ENCODE results near the gene PTPRH.

The PTPRH gene

DNA sequence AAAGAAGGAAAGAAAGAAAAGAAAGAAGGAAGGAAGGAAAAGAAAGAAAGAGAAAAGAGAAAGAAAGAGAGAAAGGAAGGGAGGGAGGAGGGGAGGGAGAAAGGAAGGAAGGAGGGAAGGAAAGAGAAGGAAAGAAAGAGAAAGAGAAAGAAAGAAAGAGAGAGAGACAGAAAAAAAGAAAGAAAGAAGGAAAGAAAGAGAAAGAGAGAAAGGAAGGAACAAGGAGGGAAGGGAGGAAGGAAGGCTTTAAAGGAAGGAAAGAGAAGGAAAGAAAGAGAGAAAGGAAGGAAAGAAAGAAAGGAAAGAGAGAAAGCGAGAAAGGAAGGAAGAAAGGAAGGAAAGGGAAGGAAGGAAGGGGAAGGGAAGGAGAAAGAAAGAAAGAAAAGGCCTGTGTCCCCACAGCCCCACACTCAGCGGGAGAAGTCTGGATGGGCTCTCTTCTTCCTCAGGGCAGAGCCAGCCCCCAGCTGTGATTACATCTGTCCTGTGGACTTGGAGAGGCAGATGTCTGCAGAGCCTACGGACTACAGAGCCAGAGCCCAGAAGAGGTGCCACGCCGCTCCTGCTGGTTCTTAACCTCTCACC is 9.6 kb downstream of the PTPRH start:
- Histone ChIP-seq H3K4me1 (ENCODE audit: control insufficient read depth, insufficient read depth, low read length) (no peaks in the 10 kb centered on the region), H3K4me3 (ENCODE audit: low read depth, low read length) (no peak overlapping the region), H3K27me3 (ENCODE audit: control insufficient read depth, insufficient read depth, low read length) (peaks cover 8% of the 10 kb centered on the region; the same call in 1 of the 2 replicates), H3K36me3 (ENCODE audit: control insufficient read depth, insufficient read depth, low read length) (no peaks in the 10 kb centered on the region), H3K9me3 (ENCODE audit: control insufficient read depth, insufficient read depth, low read depth, low read length) (no peaks in the 10 kb centered on the region), H3K27ac (ENCODE audit: low read depth, low read length) (no peak overlapping the region), H3K9ac (ENCODE audit: low read length) (no peak overlapping the region)

DNA sequence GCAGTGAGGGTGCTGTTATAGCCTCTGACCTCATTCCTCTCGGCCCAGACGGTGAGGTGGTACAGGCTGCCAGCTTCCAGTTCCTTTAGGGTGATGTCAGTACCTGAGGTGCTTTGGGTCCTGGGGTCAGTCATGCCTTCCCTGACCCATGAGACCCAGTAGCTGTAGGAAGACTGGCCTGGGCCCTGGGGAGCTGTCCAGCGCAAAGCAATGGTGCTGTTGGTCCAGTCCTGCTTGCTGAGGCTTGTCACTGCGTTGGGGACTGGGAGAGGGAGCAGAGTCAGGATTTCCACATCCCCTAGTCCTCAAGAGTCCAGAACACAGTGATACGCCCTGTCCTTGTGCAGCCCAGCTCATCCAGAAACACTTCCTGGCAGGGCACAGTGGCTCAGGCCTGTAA is 10.7 kb downstream of the PTPRH start:
- Histone ChIP-seq H3K9me3 (ENCODE audit: control insufficient read depth, insufficient read depth, low read depth, low read length) (no peaks in the 10 kb centered on the region), H3K9ac (ENCODE audit: low read length) (no peak overlapping the region), H3K27ac (ENCODE audit: low read depth, low read length) (no peak overlapping the region), H3K4me3 (ENCODE audit: low read depth, low read length) (no peak overlapping the region), H3K4me1 (ENCODE audit: control insufficient read depth, insufficient read depth, low read length) (no peaks in the 10 kb centered on the region), H3K36me3 (ENCODE audit: control insufficient read depth, insufficient read depth, low read length) (no peaks in the 10 kb centered on the region), H3K27me3 (ENCODE audit: control insufficient read depth, insufficient read depth, low read length) (peaks cover 8% of the 10 kb centered on the region; the same call in 1 of the 2 replicates)

DNA sequence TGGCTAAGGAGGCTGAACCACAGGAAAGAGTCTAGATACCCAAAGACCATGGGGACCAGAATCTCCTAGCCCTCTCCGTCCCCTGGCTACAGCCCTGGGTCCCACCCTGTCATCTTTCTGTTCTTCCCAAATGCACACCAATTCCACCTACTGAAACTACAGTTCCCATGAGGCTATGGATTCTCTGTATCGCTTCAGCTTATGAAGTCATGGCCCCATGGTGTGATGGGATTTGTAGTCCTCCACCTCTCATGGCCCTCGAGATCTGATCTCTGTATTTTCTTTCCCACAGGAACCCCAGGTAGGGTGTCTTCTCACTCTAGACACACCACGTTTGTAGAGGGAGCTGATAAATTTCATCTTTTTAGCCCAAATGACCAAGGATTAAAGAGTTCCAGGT is 11.8 kb downstream of the PTPRH start:
- Histone ChIP-seq H3K9me3 (ENCODE audit: control insufficient read depth, insufficient read depth, low read depth, low read length) (no peaks in the 10 kb centered on the region), H3K4me3 (ENCODE audit: low read depth, low read length) (no peak overlapping the region), H3K36me3 (ENCODE audit: control insufficient read depth, insufficient read depth, low read length) (no peaks in the 10 kb centered on the region), H3K27ac (ENCODE audit: low read depth, low read length) (no peak overlapping the region), H3K4me1 (ENCODE audit: control insufficient read depth, insufficient read depth, low read length) (no peaks in the 10 kb centered on the region), H3K27me3 (ENCODE audit: control insufficient read depth, insufficient read depth, low read length) (peaks cover 8% of the 10 kb centered on the region; the same call in 1 of the 2 replicates), H3K9ac (ENCODE audit: low read length) (no peak overlapping the region)

DNA sequence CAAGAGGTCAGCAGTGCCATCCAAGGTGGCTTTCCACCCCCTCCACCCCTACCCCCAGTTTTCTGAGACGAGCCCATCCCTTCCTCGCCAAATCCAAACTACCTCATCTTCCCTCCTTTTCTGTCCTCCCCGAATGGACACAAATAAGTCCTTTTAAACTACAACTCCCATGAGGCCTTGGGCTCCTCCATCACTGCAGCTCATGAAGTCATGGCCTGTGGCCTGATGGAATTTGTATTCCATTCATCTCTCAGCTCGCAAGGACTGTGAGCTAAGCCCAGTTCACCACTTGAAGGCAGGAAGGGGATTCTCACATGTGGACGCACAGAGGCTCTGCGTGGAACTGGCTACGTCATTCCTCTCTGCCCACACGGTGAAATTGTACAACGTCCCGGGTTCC is 12.5 kb downstream of the PTPRH start:
- H3K27me3 ChIP-seq (ENCODE audit: control insufficient read depth, insufficient read depth, low read length) = peaks cover 8% of the 10 kb centered on the region; the same call in 1 of the 2 replicates
- H3K27ac ChIP-seq (ENCODE audit: low read depth, low read length) = no peak overlapping the region
- H3K9ac ChIP-seq (ENCODE audit: low read length) = no peak overlapping the region
- H3K4me3 ChIP-seq (ENCODE audit: low read depth, low read length) = no peak overlapping the region
- no peaks in the 10 kb centered on the region for H3K9me3 ChIP-seq (ENCODE audit: control insufficient read depth, insufficient read depth, low read depth, low read length)
- no peaks in the 10 kb centered on the region for H3K4me1 ChIP-seq (ENCODE audit: control insufficient read depth, insufficient read depth, low read length)
- H3K36me3 ChIP-seq (ENCODE audit: control insufficient read depth, insufficient read depth, low read length) = no peaks in the 10 kb centered on the region

DNA sequence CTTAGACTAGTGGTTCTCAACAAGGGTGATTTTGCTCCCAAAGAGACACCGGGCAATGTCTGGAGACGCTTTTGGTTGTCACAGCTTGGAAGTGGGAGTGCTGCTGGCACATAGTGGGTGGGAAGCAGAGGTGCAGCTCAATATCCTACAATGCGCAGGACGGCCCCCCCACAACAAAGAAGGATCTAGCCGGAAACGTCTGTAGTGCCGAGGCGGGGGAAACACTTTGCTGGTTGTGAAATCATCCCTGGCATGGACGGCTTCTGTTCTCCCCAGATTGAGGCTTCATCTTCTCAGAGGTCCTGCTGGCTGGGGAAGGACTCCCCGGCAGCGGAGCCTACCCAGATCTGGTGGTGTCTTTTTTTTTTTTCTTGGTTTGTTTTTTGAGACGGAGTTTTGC is 15.8 kb downstream of the PTPRH start:
- H3K9ac ChIP-seq (ENCODE audit: low read length) = no peak overlapping the region
- H3K4me3 ChIP-seq (ENCODE audit: low read depth, low read length) = no peak overlapping the region
- no peaks in the 10 kb centered on the region for H3K9me3 ChIP-seq (ENCODE audit: control insufficient read depth, insufficient read depth, low read depth, low read length)
- H3K27me3 ChIP-seq (ENCODE audit: control insufficient read depth, insufficient read depth, low read length) = no peaks in the 10 kb centered on the region; the same call in 1 of the 2 replicates
- no peak overlapping the region for H3K27ac ChIP-seq (ENCODE audit: low read depth, low read length)
- no peaks in the 10 kb centered on the region for H3K36me3 ChIP-seq (ENCODE audit: control insufficient read depth, insufficient read depth, low read length)
- H3K4me1 ChIP-seq (ENCODE audit: control insufficient read depth, insufficient read depth, low read length) = no peaks in the 10 kb centered on the region

DNA sequence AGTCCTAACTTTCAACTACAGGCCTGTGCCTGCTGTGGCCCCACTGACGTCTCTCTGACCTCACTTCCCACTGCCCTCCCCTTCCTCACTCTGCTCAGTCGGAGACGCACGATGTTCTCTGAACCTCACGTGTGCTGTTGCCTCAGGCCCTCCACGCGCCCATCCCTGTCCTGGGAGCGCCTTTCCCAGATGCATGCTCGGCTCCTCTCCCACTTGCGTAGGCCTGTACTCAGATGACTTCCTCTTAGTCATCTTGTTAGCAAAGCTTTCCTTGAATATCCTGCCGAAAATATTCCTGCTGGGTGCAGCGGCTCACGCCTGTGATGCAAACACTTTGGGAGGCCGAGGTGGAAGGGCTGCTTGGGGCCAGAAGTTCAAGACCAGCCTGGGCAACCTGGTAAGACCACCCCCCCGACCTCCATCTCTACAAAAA is 19.9 kb downstream of the PTPRH start:
- Histone ChIP-seq H3K9me3 (ENCODE audit: control insufficient read depth, insufficient read depth, low read depth, low read length) (no peaks in the 10 kb centered on the region), H3K36me3 (ENCODE audit: control insufficient read depth, insufficient read depth, low read length) (no peaks in the 10 kb centered on the region), H3K27ac (ENCODE audit: low read depth, low read length) (no peak overlapping the region), H3K9ac (ENCODE audit: low read length) (no peak overlapping the region), H3K27me3 (ENCODE audit: control insufficient read depth, insufficient read depth, low read length) (peaks cover 8% of the 10 kb centered on the region; the same call in 1 of the 2 replicates), H3K4me3 (ENCODE audit: low read depth, low read length) (no peak overlapping the region), H3K4me1 (ENCODE audit: control insufficient read depth, insufficient read depth, low read length) (no peaks in the 10 kb centered on the region)

DNA sequence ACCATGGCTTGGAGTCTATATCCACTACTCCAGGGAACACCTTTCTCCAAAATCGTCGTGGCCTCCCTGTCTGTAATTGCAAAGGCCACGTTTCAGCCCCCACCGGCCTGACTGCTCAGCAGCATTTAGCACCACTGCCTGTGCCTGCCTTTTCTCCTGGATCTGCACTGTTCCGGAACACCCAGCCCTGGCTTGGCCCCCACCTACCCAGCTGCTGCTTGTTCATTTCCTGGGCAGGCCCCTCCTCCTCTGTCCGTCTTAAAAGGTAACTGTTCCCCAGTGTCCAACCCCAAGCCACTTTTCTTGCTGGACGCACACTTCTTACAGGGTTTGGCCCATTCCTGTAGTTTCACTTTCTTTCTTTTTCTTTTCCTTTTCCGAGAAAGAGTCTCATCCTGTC is 20.7 kb downstream of the PTPRH start:
- H3K4me1 ChIP-seq (ENCODE audit: control insufficient read depth, insufficient read depth, low read length) = no peaks in the 10 kb centered on the region
- H3K27me3 ChIP-seq (ENCODE audit: control insufficient read depth, insufficient read depth, low read length) = peaks cover 10% of the 10 kb centered on the region; the same call in 1 of the 2 replicates
- H3K9me3 ChIP-seq (ENCODE audit: control insufficient read depth, insufficient read depth, low read depth, low read length) = no peaks in the 10 kb centered on the region
- H3K4me3 ChIP-seq (ENCODE audit: low read depth, low read length) = no peak overlapping the region
- no peaks in the 10 kb centered on the region for H3K36me3 ChIP-seq (ENCODE audit: control insufficient read depth, insufficient read depth, low read length)
- no peak overlapping the region for H3K27ac ChIP-seq (ENCODE audit: low read depth, low read length)
- H3K9ac ChIP-seq (ENCODE audit: low read length) = no peak overlapping the region

DNA sequence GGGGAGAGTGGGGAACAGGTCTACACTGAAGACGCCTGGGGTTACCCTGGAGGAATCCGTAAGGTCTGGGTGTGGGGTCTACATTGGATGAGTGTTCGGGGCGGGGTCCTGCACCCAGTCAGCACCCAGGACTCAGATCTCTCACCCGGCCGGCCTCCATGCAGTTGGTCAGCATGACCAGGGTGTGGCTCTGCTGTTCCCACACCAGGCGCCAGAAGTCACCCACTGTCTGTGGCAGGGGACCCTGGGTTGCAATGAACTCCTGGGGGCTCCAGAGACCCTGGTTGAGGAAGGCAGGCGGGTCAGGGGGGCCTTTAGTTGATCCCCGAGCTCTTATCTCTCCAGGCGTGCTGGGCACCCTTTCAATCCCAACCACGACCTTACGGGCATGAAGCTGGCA is 23.2 kb downstream of the PTPRH start:
- Histone ChIP-seq H3K9ac (ENCODE audit: low read length) (no peak overlapping the region), H3K27me3 (ENCODE audit: control insufficient read depth, insufficient read depth, low read length) (peaks cover 29% of the 10 kb centered on the region), H3K36me3 (ENCODE audit: control insufficient read depth, insufficient read depth, low read length) (no peaks in the 10 kb centered on the region), H3K4me1 (ENCODE audit: control insufficient read depth, insufficient read depth, low read length) (no peaks in the 10 kb centered on the region), H3K9me3 (ENCODE audit: control insufficient read depth, insufficient read depth, low read depth, low read length) (no peaks in the 10 kb centered on the region), H3K27ac (ENCODE audit: low read depth, low read length) (no peak overlapping the region), H3K4me3 (ENCODE audit: low read depth, low read length) (no peak overlapping the region)

DNA sequence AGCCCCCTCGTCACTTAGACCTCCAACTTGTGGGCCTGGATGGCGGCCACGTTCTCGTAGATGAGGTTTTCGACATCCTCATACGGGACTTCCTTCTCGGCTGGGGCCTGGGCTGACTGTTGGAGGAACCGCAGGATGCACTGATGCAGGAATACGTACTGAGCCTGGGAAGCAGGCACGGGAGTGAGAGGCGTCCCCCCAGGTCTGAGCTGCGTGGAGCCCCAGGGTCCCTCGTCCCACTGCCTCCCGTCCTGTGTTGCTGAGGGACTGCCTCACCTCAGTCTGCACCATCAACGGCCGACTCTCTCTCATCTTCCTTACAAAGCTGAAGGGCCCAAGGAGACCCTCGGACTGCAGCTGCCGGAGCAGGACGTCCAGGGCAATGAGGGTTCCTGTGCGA is 27.6 kb downstream of the PTPRH start:
- H3K9me3 ChIP-seq (ENCODE audit: control insufficient read depth, insufficient read depth, low read depth, low read length) = no peaks in the 10 kb centered on the region
- no peak overlapping the region for H3K9ac ChIP-seq (ENCODE audit: low read length)
- H3K27me3 ChIP-seq (ENCODE audit: control insufficient read depth, insufficient read depth, low read length) = peaks cover 64% of the 10 kb centered on the region

DNA sequence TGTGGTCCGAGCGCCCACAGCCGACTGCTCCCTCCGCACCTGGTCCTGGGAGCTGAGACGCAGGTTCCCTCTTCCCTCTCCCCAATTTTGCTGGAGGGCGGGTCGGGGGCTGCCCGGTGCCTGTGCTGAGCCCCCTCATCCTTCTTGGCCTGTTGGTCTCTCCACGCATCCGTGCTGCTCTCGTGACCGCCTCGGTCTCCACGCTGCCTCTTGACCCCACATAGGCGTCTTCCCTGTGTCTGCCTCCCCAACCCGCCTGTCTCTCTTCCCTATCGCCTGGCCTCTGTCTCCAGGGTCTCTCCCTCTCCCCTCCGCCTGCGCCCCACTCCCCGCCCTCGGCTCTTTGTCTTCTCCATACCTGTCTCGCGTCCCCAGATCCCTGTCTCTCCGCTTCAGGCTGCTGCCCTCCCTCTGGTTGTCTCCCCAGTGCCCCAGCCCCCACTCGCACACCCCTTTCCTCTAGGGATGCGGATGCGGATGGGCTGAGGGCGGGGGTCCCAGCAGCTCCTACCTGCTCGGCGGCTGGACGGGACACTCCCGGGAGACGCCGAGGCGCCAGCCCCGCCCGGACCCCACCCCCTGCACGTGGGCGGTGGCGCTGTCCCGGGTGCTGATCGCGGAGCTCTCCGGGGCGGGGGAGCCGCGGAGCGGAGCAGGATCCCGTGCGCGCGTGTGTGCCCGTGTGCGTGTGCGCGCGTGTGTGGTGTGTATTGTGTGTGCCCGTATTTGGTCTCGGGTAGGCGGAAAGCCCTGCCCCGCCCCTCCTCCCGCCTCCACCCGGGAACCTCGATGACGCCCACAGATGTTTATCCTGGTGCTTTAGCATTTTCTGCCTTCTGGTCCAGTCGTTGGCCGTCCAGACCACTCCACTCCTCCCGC is 29.5 kb downstream of the PTPRH start, which contains the start of gene SYT5:
SYT5 (minus strand) TSS at position 684 of the 879 bp plus-strand sequence. CDS start 1,248 bp downstream, outside the sequence.
- H3K9me3 ChIP-seq (ENCODE audit: control insufficient read depth, insufficient read depth, low read depth, low read length) = no peaks in the 10 kb centered on the region
- H3K27ac ChIP-seq (ENCODE audit: low read depth, low read length) = no peak within 1 kb of the TSS
- H3K27me3 ChIP-seq (ENCODE audit: control insufficient read depth, insufficient read depth, low read length) = peaks cover 76% of the 10 kb centered on the region
- H3K36me3 ChIP-seq (ENCODE audit: control insufficient read depth, insufficient read depth, low read length) = no peaks in the 10 kb centered on the region
- H3K4me1 ChIP-seq (ENCODE audit: control insufficient read depth, insufficient read depth, low read length) = peaks cover 10% of the 10 kb centered on the region
- peak within 1 kb of the TSS; percentile 67 for H3K4me3 ChIP-seq (ENCODE audit: low read depth, low read length)
- H3K9ac ChIP-seq (ENCODE audit: low read length) = no peak within 1 kb of the TSS

More for the DNA sequence above, 27.6 kb downstream of the PTPRH start:
- H3K4me1 ChIP-seq (ENCODE audit: control insufficient read depth, insufficient read depth, low read length) = peaks cover 2% of the 10 kb centered on the region; the same call in 1 of the 2 replicates
- H3K27ac ChIP-seq (ENCODE audit: low read depth, low read length) = no peak overlapping the region
- H3K36me3 ChIP-seq (ENCODE audit: control insufficient read depth, insufficient read depth, low read length) = no peaks in the 10 kb centered on the region
- H3K4me3 ChIP-seq (ENCODE audit: low read depth, low read length) = no peak overlapping the region
